ENCODE measurements around the gene YAP1.

Gene YAP1

DNA sequence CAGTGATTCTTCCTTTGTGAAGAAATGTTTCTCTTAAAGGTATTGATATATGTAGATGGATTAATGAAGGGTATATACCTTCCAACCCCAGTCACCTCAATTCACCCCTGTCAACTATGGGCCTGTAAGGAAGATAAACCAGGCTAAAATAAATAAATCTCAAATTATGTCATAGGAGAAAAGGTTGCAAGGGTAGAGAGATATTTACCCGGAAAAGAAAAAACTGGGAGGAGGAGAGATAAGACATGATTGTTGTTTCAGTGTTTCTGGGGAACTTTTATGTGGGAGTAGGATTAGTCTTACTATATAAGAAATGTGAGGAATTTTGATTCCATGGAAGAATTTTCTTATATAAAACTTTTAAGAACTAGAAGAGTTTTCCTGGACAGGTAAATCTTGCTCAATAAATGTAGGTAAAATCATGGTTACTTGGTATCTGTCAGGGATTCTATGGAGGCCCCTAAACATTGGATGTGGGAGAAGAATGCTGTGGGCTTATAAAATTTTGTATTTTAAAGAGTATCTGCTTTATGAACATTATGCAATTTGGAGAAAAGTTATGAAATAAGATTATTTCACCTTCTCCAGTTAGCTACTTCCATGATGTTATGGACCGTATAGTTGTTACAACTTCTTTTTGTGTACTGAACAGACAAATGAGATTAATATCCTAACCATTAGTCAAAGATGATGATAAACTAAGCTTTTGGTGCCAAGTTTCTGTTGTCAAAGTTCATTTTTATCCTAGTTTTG is 6.4 kb downstream of the YAP1 start:
- Histone ChIP-seq H3K27ac (ENCODE audit: low read length) (no peak overlapping the region), H3K27me3 (replicated peaks; ENCODE audit: insufficient read depth, low read length) (no peaks in the 10 kb centered on the region), H3K4me1 (ENCODE audit: low read length) (no peaks in the 10 kb centered on the region), H4K20me1 (ENCODE audit: insufficient read depth, low read length) (no peaks in the 10 kb centered on the region), H3K9me2 (replicated peaks; ENCODE audit: insufficient read depth, low read length) (no peaks in the 10 kb centered on the region), H3K79me2 (ENCODE audit: low read length) (no peaks in the 10 kb centered on the region), H3K9me3 (replicated peaks; ENCODE audit: insufficient read depth, low read length) (no peaks in the 10 kb centered on the region), H3K9ac (ENCODE audit: low read length) (no peak overlapping the region), H3F3A (ENCODE audit: insufficient read depth, low read length) (no peaks in the 10 kb centered on the region), H3K4me2 (ENCODE audit: low read depth, low read length) (no peak overlapping the region), H3K36me3 (replicated peaks; ENCODE audit: insufficient read depth, low read length) (no peaks in the 10 kb centered on the region), H2AFZ (ENCODE audit: low read length) (no peak overlapping the region), H3K4me3 (ENCODE audit: low read length) (no peak overlapping the region)
- TF ChIP-seq, protein P1, sequence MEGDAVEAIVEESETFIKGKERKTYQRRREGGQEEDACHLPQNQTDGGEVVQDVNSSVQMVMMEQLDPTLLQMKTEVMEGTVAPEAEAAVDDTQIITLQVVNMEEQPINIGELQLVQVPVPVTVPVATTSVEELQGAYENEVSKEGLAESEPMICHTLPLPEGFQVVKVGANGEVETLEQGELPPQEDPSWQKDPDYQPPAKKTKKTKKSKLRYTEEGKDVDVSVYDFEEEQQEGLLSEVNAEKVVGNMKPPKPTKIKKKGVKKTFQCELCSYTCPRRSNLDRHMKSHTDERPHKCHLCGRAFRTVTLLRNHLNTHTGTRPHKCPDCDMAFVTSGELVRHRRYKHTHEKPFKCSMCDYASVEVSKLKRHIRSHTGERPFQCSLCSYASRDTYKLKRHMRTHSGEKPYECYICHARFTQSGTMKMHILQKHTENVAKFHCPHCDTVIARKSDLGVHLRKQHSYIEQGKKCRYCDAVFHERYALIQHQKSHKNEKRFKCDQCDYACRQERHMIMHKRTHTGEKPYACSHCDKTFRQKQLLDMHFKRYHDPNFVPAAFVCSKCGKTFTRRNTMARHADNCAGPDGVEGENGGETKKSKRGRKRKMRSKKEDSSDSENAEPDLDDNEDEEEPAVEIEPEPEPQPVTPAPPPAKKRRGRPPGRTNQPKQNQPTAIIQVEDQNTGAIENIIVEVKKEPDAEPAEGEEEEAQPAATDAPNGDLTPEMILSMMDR (IDR thresholded peaks at IDR 0.05; ENCODE audit: low read length), result no peak
- TF ChIP-seq EZH2 (optimal IDR thresholded peaks at IDR 0.05; ENCODE audit: low read depth, low read length) (no peak), EZH2phosphoT487 (IDR thresholded peaks at IDR 0.05; ENCODE audit: low read length) (no peak)
- DNase-seq, result no peak

DNA sequence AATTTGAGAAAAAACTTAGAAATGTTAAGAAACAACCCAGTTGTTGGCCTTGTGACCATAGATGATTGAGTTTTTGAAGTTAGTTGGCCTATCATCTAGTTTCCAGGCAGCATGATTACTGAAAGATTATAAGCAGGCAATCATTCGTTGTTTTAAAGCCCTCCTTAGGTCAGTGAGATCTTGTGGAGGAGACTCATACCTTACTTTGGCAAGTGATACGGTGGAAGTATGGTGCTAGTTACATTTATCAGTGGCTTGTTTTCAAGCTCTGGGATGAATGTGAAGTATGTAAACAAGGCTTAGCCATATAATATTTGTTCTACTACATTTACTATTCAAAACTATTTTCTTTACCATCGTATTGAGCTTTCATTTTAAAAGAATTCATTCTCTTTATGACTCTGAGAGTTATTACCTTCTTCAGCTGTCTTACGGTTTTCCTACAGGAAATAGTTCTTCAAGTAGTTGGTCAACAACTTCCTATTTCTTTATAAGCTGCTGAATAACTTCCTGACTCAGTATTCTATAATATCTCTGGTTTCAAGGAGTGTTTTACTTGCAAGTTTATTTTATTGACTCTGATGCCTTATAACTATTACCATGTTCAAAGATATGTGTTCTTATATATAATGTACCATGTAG is 7.3 kb downstream of the YAP1 start:
- no peak overlapping the region for H3K4me3 ChIP-seq (ENCODE audit: low read length)
- TF ChIP-seq EZH2 (optimal IDR thresholded peaks at IDR 0.05; ENCODE audit: low read depth, low read length) (no peak), EZH2phosphoT487 (IDR thresholded peaks at IDR 0.05; ENCODE audit: low read length) (no peak)
- TF ChIP-seq, protein P1 (IDR thresholded peaks at IDR 0.05; ENCODE audit: low read length), result no peak
- H3K4me2 ChIP-seq (ENCODE audit: low read depth, low read length), result no peak overlapping the region
- H3K27me3 ChIP-seq (replicated peaks; ENCODE audit: insufficient read depth, low read length), result no peaks in the 10 kb centered on the region
- no peaks in the 10 kb centered on the region for H3K9me3 ChIP-seq (replicated peaks; ENCODE audit: insufficient read depth, low read length)
- H3F3A ChIP-seq (ENCODE audit: insufficient read depth, low read length), result no peaks in the 10 kb centered on the region
- H3K79me2 ChIP-seq (ENCODE audit: low read length), result no peaks in the 10 kb centered on the region
- no peak overlapping the region for H2AFZ ChIP-seq (ENCODE audit: low read length)
- no peaks in the 10 kb centered on the region for H3K4me1 ChIP-seq (ENCODE audit: low read length)
- no peaks in the 10 kb centered on the region for H3K9me2 ChIP-seq (replicated peaks; ENCODE audit: insufficient read depth, low read length)
- no peak overlapping the region for H3K27ac ChIP-seq (ENCODE audit: low read length)
- no peaks in the 10 kb centered on the region for H4K20me1 ChIP-seq (ENCODE audit: insufficient read depth, low read length)
- no peak overlapping the region for H3K9ac ChIP-seq (ENCODE audit: low read length)
- H3K36me3 ChIP-seq (replicated peaks; ENCODE audit: insufficient read depth, low read length), result no peaks in the 10 kb centered on the region
- no peak for DNase-seq

DNA sequence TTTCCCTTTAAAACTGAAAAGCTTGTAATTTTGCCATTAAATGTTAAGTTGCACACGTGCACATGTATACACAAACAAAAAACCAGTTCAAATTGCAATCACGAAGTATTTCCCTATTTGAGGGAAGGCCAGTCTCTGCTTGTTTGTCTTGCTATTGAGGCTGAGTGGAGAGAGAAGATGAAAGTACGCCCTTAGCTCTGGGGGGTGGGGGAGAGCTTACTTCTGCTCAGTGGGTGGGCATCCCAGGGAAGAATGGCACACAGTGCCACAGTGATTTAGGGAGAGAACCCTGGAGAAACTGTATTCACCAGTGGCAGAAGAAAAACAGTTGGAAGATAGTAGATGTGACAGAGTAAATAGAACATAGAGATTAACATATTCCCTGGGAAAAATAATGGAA is 8.7 kb downstream of the YAP1 start:
- no peak overlapping the region for H3K27ac ChIP-seq (ENCODE audit: low read length)
- no peaks in the 10 kb centered on the region for H3K36me3 ChIP-seq (replicated peaks; ENCODE audit: insufficient read depth, low read length)
- no peak overlapping the region for H3K4me2 ChIP-seq (ENCODE audit: low read depth, low read length)
- H2AFZ ChIP-seq (ENCODE audit: low read length), result no peak overlapping the region
- H4K20me1 ChIP-seq (ENCODE audit: insufficient read depth, low read length), result no peaks in the 10 kb centered on the region
- H3K79me2 ChIP-seq (ENCODE audit: low read length), result no peaks in the 10 kb centered on the region
- H3F3A ChIP-seq (ENCODE audit: insufficient read depth, low read length), result no peaks in the 10 kb centered on the region
- H3K4me3 ChIP-seq (ENCODE audit: low read length), result no peak overlapping the region
- no peaks in the 10 kb centered on the region for H3K27me3 ChIP-seq (replicated peaks; ENCODE audit: insufficient read depth, low read length)
- H3K4me1 ChIP-seq (ENCODE audit: low read length), result no peaks in the 10 kb centered on the region
- no peaks in the 10 kb centered on the region for H3K9me2 ChIP-seq (replicated peaks; ENCODE audit: insufficient read depth, low read length)
- no peaks in the 10 kb centered on the region for H3K9me3 ChIP-seq (replicated peaks; ENCODE audit: insufficient read depth, low read length)
- DNase-seq, result no peak
- TF ChIP-seq, protein P1 (IDR thresholded peaks at IDR 0.05; ENCODE audit: low read length), result no peak
- TF ChIP-seq EZH2phosphoT487 (IDR thresholded peaks at IDR 0.05; ENCODE audit: low read length) (no peak), EZH2 (optimal IDR thresholded peaks at IDR 0.05; ENCODE audit: low read depth, low read length) (no peak)
- no peak overlapping the region for H3K9ac ChIP-seq (ENCODE audit: low read length)

Measured in MM.1S (cell line).